Measurements from ENCODE around the gene ARHGEF38.

DNA sequence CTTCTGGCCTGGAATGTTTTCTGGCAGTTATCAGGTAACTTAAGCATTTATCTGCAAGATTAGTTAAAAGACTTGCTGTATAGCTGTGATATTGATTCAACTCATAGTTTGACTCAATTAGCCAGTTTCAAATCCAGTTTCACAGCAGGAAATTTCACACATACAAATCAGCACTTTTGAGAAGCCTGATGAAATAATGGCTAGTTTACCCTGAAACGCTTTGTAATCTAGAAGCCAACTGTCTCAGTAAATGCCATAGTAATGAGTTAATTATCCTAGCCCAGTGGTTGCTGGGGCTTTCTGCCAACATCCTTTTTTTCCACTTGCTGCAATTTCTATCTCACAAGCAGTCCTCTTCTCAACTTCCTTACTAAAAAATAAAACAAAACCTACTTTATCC is 53.1 kb downstream of the ARHGEF38 start:
- TF ChIP-seq, protein P1, sequence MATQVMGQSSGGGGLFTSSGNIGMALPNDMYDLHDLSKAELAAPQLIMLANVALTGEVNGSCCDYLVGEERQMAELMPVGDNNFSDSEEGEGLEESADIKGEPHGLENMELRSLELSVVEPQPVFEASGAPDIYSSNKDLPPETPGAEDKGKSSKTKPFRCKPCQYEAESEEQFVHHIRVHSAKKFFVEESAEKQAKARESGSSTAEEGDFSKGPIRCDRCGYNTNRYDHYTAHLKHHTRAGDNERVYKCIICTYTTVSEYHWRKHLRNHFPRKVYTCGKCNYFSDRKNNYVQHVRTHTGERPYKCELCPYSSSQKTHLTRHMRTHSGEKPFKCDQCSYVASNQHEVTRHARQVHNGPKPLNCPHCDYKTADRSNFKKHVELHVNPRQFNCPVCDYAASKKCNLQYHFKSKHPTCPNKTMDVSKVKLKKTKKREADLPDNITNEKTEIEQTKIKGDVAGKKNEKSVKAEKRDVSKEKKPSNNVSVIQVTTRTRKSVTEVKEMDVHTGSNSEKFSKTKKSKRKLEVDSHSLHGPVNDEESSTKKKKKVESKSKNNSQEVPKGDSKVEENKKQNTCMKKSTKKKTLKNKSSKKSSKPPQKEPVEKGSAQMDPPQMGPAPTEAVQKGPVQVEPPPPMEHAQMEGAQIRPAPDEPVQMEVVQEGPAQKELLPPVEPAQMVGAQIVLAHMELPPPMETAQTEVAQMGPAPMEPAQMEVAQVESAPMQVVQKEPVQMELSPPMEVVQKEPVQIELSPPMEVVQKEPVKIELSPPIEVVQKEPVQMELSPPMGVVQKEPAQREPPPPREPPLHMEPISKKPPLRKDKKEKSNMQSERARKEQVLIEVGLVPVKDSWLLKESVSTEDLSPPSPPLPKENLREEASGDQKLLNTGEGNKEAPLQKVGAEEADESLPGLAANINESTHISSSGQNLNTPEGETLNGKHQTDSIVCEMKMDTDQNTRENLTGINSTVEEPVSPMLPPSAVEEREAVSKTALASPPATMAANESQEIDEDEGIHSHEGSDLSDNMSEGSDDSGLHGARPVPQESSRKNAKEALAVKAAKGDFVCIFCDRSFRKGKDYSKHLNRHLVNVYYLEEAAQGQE (IDR thresholded peaks at IDR 0.05; ENCODE audit: insufficient read depth in 1 of 2, low read depth in 2 of 2, low read length in 2 of 2): no peak
- TF ChIP-seq SIN3A (IDR thresholded peaks at IDR 0.05; ENCODE audit: borderline replicate concordance, insufficient read depth, low read length) (no peak), TAF1 (IDR thresholded peaks at IDR 0.05; ENCODE audit: borderline replicate concordance, insufficient read depth, low read length) (no peak), POLR2AphosphoS5 (IDR thresholded peaks at IDR 0.05; ENCODE audit: low read depth, low read length) (no peak)
